Measurements from ENCODE around the gene CLCA2. TPM values are rescaled to one million over a fixed set of nuclear protein-coding genes. Genes with fewer than 3 reads are reported as not detected.

Gene CLCA2
- total and polyA plus RNA-seq, 2 of the 8 experiments (the other 6 are each of a cell fraction or from before 2014, with no cell fraction given), result not detected

DNA sequence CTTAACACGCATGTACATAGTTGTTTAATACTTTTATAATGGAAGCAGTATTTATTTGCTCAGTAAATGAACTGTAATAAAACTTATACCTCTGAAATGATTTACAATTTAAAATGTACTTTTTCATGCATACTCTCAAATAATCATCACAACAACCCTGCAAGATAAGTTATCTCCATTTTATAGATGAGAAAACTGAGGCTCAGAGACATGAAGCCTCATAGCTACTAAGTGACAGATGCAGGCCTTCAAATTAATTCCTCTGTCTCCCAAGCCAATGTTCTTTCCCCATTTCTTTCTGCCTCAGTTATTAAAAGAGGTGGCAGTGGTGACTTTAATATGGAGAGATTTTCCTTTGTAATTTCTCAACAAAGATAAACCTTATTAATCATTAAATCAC lies 25.1 kb downstream of the CLCA2 start (continued):
- TF ChIP-seq, protein P1, sequence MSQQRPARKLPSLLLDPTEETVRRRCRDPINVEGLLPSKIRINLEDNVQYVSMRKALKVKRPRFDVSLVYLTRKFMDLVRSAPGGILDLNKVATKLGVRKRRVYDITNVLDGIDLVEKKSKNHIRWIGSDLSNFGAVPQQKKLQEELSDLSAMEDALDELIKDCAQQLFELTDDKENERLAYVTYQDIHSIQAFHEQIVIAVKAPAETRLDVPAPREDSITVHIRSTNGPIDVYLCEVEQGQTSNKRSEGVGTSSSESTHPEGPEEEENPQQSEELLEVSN (IDR thresholded peaks at IDR 0.05), result no peak
- TF ChIP-seq TBP (IDR thresholded peaks at IDR 0.05; ENCODE audit: low read depth, low read length), result no peak
- TF ChIP-seq HDAC6 (IDR thresholded peaks at IDR 0.05; ENCODE audit: low read depth, low read length), result no peak
- no peak for TF ChIP-seq HDAC2 (IDR thresholded peaks at IDR 0.05; ENCODE audit: borderline replicate concordance in 1 of 2, low read depth in 2 of 2, low read length in 2 of 2)
- no peak for TF ChIP-seq GTF2F1 (IDR thresholded peaks at IDR 0.05; ENCODE audit: borderline replicate concordance, low read depth, low read length)
- TF ChIP-seq KDM5A (IDR thresholded peaks at IDR 0.05; ENCODE audit: low read length), result no peak

Data from H1 (cell line).